ENCODE data around the gene IZUMO2. TPM values are rescaled to one million over a fixed set of nuclear protein-coding genes. Genes with fewer than 3 reads are reported as not detected.

IZUMO2 gene
- not detected in 2 replicates for total RNA-seq
- polyA plus RNA-seq (2012) = not detected

GRCh38 chr19:50162988-50163387 is at the start of gene IZUMO2:
TSS of gene IZUMO2 (minus strand) at chr19:50163281. CDS start at chr19:50163194, 87 bp downstream.
- no peak for DNase-seq (ENCODE audit: low read depth)

GRCh38 chr19:50210425-50210824 is 47.3 kb upstream of the IZUMO2 start:
- no peak for DNase-seq (ENCODE audit: low read depth)

- no peak for DNase-seq (ENCODE audit: low read depth)
Measured at GRCh38 chr19:50209131-50209530, 46.0 kb upstream of the IZUMO2 start.

DNA sequence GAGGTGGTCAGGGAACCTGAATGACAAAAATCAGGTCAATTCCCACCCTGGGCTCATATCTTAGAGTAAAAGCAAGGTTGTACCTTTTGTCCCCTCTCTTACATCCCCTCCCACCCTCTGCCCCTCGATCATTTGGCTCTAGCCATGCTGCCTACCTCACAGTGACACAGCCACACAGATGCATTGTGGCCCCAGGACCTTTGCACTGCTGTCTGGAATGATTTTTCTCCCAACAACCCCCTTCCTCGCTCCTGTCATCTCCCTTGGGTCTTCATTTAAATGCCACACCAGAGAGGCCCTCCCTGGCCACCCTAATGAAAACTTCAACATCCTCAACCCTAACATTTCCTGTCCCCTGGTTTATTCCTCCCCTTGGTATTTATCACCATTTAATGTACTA is 44.6 kb upstream of the IZUMO2 start:
- DNase-seq (ENCODE audit: low read depth) = no peak

DNA sequence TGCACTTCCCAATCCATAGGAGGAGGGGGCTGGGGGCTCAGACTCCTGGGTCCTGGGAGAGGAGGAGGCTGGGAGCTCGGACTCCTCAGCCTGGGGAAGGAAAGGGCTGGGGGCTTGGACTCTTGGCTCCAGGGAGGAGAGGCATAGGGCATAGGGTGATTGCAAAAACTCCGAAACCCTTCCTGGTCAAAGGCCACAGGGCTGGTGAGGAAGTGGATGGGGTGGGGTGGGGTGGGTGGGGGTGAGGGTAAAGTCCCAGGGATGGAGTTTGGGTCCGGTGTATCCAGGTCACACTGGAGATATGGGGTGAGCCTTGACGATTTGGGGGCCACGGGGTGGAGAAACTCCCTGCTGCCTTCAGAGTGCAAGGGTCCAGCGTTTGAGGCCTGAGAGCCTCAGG is 43.1 kb upstream of the IZUMO2 start:
- DNase-seq (ENCODE audit: low read depth) = no peak

DNA sequence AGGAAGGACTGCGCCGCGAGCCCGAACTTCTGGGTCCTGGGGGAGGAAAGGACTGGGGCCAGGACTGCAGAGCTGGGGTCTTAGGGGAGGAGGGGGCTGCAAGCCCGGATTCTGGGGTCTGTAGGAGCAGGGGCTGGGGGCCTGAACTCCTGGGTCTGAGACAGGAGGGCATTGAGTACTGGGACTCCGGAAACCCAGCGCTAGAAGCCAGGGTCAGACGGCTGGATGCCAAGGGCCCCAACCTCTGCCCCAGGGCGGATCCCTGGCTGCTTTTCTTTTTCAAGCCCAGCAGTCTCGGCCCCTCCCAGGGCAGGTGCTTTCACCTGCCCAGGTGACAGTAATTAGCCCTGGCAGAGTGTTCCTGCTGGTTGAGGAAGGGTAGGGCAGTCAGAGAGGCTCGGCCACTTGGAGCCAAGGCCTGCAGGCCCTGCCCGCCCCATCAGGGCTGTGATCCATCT is 42.6 kb upstream of the IZUMO2 start:
- DNase-seq (ENCODE audit: low read depth) = no peak

- no peak for DNase-seq (ENCODE audit: low read depth)
Measured at GRCh38 chr19:50204811-50205675, 42.0 kb upstream of the IZUMO2 start.

DNA sequence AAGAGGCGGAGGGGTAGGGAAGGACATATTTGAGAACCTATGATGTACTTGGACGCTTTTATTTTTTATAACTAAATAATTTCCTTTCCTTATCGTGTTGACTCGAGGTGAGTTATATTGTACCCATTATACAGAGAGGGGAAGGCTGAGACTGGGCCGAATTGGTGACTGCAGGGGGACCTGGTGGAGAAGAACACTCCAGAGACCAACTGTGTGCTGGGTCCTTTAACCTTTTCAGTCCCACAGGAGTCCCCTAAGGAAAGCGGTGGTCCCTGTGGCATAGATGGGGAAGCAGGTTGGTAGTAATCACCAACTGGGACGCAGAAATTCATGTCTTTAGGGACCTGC is 41.0 kb upstream of the IZUMO2 start:
- DNase-seq (ENCODE audit: low read depth) = no peak

- no peak for DNase-seq (ENCODE audit: low read depth)
Measured at GRCh38 chr19:50203281-50204080, 40.4 kb upstream of the IZUMO2 start, which contains the start of gene MYH14. TSS of gene MYH14 (plus strand) at chr19:50203622. CDS start at chr19:50210366, 6,744 bp downstream.

DNA sequence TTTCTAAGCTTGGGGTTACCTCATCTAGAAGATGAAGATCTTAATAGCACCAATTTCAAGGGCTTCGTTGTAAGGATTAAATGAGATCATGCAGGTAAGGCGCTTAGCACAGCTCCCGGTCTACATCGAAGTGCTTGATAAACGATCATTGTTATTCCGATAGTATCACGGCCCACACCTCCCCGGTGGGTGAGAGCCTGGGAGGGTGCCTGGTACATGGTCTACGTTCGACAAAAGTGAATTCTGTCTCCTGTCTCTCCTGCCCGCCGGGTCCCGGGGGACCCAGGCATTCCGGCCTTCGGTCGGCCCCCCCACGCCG is 39.8 kb upstream of the IZUMO2 start:
- DNase-seq (ENCODE audit: low read depth) = no peak

DNA sequence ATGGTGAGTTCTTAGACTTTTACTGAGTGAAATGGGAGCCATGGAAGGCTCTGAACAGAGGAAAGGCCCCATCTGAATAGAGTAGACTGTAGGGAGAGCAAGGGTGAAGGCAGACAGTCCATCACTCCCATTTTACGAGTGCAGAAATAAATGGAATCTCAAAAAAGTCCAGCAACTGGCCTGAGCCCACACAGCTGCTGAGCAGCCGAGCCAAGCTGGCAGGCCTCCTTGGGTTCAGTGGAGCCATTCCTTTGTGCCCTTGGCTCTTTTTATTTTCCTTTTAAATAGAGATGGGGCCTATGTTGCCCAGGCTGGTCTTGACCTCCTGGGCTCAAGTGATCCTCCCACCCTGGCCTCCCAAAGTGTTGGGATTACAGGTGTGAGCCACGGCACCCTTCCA is 39.3 kb upstream of the IZUMO2 start:
- DNase-seq (ENCODE audit: low read depth) = no peak

- DNase-seq (ENCODE audit: low read depth) = no peak
Measured at GRCh38 chr19:50199259-50199555, 36.1 kb upstream of the IZUMO2 start.

DNA sequence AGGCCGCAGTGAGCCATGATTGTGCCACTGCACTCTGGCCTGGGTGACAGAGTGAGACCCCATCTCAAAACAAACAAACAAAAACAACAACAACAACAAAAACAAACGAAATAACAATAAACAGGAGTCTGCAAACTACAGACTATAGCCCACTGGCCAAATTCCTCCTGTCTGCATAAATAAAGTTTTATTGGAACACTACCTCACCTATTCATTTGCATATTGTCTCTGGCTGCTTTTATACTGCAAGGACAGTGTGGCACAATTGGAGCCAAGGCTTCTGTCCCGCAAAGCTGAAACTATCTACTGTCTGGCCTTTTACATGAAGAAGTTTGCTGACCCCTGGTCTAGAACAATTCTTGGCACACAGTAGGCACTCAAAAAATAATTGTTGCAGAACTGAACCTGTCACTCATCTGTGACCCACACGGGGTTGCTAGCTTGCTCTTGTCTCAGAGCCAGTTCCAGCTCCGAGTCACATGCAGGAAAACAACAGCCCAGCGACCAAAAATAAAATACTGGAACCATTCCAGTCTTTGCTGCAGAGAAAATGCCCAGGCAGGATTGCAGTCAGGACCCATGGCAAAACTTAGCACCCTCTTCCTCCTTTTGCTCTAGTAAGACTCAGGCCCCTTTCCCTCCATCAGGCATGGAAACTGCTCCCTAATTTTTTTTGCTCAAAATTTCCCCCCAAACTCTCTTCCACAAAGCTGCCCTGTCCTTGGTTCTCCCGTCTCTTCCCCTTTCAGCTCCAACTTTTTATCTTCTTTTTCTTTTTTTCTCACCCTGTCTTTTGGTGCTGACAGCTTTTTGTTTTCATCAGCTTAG is 35.6 kb upstream of the IZUMO2 start:
- DNase-seq (ENCODE audit: low read depth) = peak; percentile 34

DNA sequence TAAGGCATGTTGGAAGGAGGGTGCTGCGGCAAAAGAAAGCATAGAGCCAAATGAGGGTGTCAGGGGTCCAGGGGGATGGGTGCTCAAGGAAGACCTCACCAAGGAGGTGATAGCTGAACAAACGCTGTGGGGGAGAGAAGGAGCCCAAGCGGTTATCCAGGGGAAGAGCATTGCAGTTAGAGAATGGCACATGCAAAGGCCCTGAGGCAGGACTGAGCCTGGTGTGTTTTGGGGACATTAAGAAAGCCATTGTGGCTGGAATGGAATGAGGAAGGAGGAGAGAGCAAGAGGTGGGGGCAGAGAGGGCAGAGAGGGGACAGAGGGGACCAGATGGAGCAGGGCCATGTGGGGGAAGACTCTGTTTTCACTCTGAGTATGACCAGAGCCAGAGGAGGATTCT is 34.3 kb upstream of the IZUMO2 start:
- DNase-seq (ENCODE audit: low read depth) = no peak

DNA sequence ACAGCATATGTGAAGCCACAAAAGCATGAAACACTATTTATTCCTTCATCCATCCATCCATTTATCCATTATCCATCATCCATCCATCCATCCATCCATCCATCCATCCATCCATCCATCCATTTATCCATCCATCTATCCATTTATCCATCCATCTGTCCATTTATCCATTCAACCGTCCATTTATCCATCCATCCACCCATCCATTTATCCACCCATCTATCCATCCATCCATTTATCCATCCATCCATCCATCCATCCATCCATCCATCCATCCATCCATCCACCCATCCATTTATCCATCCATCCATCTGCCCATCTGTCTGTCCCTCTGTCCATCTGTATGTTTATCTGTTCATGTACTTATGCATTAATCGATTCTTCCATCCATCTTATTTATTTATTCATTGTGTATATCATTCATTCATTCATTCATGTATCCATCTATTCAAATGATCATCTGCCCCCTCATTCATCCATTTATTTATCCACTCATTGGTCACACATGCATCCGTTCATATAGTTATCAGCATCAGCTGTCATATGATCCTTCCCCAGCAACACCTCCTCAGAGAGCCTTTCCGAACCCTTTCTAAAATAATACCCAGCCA is 33.3 kb upstream of the IZUMO2 start:
- DNase-seq (ENCODE audit: low read depth) = no peak

GRCh38 chr19:50195224-50195623 is 32.1 kb upstream of the IZUMO2 start:
- no peak for DNase-seq (ENCODE audit: low read depth)

DNA sequence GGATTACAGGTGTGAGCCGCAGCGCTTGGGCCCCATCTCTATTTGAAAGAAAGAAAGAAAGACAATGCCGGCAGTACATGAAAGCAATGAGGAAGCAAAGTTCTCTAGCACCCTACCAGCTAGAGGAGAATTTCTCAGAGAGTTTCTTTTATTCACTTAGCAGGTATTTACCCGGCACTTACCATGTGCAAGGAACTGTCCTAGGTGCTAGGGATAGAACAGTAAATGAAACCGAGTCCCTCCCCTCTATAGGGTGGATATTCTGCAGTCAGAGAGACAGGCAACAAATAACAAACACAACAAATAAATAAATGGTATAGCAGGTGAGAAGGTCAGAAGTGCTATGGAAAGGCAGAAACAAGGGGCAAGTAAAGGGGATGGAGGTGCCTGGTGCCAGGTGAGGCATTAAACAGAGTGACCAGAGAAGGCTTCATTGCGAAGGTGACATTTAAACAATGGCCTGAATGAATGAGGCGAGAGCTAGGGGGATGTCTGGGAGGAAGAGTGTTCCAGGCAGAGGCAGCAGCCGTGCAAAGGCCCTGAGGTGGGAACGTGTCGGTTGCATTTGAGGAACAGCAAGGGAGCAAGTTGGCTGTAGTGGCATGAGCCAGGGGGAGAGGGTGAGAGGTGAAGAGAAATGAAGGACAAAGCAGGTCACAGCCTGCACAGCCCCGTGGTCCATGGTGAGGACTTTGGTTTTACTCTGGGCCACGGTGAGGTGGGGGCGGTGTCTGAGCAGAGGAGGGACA is 29.6 kb upstream of the IZUMO2 start:
- DNase-seq (ENCODE audit: low read depth) = no peak

GRCh38 chr19:50191216-50191615 is 28.1 kb upstream of the IZUMO2 start:
- peak; percentile 33 for DNase-seq (ENCODE audit: low read depth)

- DNase-seq (ENCODE audit: low read depth) = no peak
Measured at GRCh38 chr19:50190439-50190891, 27.4 kb upstream of the IZUMO2 start.

DNA sequence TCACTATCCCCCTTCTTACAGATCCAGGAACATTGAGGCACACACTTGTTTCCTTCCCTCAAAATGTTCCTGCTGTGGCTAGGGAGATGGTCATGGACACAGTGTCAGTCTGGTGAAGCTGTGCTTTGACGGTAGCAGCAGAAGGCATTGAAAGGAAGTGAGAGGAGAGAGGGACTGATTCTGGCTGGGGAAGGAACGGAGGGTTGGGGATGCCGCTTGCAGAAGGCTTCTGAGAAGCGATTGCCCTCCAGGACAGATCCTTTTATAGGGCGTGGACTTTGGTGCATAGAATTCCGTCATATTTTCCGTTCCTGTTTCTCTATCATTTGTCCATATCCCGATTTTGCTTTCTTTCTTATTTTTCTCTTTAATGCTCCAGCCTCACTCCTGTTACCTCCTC is 26.2 kb upstream of the IZUMO2 start:
- DNase-seq (ENCODE audit: low read depth) = no peak

DNA sequence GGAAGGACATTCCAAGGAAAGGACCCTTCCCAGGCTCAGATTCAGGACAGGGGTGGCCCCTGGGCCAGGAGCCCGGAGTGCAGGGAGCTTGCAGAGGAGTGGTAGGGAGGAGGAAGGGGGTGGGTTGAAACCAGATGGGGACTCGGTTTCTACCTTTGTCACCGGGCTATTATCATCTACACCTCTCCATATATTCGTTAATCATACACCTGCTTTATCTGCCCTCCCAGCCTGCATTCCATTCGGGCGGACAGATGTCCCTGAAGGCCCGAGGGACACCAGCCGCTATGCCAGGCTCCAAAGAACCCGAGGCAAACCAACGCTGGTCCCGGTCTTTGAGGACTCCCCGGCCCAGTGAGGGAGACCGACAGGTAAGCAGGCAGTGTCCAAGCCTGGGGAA is 24.9 kb upstream of the IZUMO2 start:
- no peak for DNase-seq (ENCODE audit: low read depth)
